ENCODE data around the gene POLR3A.

POLR3A gene

DNA sequence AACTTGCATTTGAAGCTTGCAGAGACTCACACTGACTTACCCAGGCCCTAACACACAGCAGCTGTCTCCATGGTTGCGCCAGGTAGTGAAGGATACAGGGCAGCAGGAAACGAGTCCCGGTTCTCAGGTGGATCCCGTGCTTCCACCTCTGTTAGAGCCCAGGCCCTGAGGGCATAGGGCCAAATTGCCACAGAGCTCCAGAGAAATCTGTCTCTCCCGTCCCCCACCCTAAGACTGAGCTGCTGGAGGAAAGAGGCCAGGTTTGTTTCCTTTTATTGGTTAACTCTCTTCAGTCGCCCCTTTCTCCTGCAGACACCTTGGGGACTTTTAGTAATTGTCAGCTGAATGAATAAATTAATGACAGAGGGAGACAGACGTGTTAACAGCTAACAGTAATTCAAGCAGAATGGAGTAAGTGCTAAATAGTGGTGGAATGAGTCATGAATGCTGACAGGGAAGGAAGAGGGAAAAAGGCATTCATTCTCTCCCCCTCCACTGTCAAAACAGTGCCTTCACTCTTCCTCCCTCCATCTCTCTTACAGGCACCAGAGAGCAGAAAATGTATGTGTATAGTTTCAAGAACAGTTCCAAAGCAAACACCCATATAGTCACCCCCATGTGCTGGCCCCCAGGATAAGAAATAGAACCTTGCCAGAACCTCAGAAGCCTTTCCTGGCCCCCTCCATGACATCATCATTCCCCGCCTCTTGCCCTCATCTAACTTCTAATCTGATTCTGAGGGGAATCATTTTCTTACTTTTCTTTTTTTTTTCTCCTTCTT, 86.0 kb downstream of the POLR3A start:
- DNase-seq (ENCODE audit: low read depth) = no peak

DNA sequence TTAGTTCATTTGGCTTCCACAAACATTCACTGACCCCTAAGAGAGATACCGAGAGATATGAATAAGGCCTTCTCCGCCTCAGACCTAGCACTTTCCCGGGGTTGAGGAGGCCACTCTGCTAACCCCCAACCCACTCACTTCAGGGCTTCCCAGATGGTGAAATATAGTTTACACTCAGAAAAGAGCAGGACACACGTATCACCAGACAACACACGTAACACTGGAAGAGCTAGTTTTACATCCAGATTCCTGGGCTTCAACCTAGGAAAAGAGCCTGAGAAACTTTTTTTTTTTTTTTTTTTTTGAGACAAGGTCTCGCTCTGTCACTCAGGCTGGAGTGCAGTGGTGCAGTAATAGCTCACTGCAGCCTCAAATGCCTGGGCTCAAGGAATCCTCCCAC, 87.5 kb downstream of the POLR3A start:
- no peak for DNase-seq (ENCODE audit: low read depth)

DNA sequence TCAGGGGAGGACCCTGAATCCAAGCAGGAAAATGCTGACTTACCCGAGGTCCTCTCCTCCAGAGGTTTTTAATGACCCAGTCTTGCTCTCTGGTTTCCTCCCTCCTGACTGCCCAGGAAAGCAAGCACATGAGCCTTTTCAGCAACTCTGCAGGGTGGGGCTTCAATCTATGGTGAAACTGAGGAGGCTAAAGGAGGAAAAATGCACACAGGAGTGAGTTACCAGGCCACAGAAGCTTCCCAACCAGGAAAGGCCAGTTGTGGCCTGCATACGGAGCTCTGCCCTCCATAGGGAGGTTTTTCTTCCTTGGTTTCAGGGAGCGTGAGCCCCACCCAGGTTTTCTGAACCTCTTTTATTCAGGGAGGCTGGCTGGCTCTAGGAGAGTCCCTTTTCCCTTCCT, 88.7 kb downstream of the POLR3A start:
- no peak for DNase-seq (ENCODE audit: low read depth)

DNA sequence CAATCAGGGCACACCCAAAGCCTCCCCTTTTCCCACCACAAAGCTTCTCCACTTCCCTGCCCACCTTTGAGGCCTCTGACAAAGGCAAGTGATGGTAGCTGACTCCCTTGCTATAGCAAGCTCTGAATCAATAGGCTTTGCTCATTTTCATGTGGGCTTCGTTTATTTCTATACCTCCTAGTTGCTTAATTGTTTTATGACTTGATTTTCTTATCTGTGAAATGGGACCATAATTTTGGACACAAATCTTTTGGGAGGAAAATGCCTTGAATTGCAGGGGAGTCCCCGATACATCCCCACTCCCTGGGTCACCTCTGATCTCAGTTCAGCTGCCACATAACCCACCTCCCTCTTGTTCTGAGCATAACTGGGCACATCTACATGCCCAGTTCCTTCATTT, 89.1 kb downstream of the POLR3A start:
- DNase-seq (ENCODE audit: low read depth) = no peak

DNA sequence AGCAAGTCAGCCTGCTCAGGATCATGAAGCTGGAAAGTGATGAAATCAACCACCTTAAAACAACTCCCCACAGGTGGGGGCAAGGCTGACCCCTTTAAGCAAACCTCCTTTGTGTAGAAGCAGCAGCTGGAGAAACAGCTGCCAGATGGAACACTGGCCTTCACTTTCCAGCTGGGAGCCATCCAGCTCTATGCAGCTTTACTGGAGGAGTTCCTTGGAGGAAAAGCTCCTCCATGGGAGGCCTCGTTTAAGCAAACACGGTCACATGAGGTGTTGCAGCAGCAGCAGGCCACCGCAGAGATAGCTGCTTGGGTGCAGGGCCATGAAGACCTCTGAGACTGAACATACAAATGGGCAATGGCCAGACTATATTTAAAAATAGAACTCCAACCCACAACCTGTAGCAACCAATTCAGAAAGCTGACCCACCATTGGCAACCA, 89.7 kb downstream of the POLR3A start:
- DNase-seq (ENCODE audit: low read depth) = no peak

DNA sequence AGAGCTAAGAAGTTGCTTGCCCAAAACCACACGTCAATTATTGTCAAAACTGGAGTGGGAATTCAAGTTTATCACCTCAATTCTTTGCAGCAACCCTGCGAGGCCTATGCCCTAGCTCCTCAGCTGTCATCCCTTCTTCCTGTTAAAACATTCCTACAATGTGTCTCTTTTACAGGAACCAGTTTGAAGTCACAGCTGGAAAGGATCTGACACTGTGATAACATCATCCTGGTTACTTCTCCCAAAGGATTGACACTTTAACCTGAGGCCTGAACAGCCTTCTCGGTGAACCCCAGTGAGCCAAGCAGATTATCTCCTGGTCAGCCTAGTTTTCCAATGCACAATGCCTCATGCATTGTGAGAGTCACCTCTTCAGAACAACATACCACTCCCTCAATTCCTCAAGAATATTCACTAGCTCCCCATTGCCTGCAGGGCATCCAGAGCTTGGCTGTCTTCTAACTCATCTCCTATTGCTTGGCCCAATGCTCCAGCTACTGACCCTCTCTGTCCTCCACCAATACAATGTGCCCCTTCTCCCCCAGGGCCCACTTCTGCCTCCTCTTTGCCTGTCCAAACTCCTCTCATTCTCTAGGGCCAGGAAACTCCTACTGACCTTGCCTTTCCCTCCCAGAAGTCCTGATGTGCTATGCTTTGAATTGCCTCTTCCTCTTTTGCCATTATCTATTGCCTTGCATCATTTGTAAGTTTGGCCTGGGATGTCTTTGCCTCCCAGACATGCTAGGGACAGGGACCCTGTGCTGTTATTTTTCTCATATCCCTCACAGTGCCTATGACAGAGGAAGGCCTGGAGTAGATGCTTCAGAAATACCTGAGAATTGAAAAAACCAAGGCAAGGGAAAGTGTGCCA, 92.4 kb downstream of the POLR3A start:
- DNase-seq (ENCODE audit: low read depth) = no peak

DNA sequence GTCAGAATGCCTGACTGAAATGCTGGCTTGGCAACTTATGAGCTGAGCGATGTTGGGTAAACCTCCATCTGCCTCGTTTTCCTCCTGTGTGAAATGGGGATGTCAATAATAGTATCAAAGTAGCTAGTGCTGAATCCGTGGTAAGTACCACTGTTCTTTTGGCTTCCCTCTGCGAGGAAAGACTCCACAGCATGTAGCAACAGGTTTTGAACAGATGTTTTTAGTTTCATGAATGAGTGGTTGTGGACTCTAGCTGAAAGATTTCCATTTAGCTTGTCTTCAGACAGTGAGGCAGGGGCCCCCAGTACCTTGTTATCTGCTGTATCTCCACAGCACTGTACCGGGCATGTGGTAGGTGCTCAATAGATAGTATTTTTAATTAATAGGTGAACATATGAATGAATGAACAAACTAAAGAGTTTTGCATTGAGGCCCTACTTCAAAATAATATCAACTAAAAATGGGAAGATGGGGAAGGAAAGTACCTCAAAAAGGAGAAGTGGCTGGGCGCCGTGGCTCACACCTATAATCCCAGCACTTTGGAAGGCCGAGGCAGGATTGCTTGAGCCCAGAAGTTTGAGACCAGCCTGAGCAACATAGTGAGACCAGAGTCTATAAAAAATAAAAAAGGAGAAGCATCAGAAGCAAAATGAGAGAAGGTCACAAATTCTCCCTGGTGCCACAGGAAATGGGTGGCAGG, 97.1 kb downstream of the POLR3A start:
- no peak for DNase-seq (ENCODE audit: low read depth)

DNA sequence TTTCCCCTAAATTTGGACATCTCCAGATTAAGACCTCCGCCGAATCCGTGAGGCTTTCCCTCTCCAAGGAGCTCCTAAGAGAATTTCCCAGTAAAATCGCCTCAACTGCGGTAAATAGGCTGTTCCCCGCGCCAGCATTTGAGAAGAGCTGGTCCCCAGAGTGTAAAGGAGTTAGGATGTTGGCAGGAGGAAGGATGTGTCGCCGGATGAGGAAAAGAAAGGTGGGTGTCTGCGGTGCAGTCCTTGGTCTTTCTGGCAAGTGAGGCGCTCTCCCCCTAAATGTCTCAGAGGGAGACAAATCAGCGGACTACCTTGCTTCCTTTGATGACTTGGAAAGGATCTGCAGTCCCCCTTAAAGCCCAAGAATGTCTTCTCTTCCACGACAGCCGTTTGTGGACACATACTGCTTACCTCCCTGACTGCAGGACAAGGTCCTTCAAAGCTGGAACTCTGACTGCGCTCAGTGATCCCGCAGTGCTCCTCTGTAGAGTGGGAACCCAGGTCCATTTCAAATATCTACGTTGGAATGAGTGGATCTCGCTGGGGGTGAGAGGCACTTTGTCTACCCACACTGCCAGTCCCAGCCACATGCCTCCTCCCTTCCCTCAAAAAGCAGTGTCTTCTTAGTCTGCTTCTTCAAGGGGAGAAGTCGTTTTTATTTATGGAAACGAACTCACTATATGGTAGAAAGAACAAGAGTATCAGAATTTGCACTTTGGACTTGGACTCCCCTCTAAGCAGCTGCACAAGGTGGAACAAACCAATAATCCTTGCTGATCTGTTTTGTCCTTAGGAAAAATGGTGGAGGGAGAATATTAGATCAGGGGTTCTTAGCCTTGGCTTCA, 101.7 kb downstream of the POLR3A start:
- DNase-seq (ENCODE audit: low read depth) = no peak

DNA sequence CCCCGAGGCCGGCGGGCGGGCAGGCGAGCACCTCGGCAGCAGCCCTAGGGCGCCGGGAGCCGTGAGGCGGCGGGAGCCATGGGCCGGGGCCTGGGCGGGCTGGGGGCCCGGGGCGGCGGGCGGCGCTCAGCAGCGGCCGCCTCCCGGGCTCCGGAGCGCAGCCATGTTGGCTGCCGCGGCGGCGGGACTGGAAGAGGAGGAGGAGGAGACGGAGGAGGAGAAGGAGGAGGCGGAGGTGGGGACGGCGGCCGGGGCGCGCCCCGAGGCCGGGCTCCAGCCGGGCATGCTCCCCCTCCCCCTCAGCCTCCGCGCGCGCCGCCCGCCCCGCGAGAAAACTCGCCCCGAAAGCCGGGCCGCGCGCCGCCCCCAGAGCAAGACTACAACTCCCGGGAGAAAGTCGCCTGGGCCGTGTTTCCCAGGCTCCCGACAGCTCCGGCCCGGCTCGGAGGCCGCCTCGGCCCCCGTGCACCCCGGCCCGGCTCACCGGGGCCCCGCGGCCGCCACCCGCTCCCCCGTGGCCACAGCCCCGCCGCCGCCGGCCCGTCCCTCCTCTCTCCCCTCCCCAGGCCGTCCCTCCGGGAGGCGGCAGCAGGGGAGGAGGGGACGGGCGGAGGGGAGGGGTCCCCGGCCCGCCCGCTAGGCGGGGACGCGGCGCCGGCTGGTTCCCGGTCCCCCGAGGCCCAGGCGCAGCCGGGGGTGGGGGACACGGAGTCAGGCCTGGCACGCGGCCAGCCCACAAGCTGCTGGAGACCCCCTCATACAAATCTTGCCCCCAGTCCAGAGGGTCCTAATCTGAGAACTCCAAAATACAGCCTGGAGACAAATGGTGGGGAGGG, 102.5 kb downstream of the POLR3A start, which contains the start of gene DLG5:
Gene DLG5 (minus strand): TSS at position 190 of the 836 bp plus-strand sequence. CDS start 235 bp downstream, outside the sequence.
- DNase-seq (ENCODE audit: low read depth) = no peak

DNA sequence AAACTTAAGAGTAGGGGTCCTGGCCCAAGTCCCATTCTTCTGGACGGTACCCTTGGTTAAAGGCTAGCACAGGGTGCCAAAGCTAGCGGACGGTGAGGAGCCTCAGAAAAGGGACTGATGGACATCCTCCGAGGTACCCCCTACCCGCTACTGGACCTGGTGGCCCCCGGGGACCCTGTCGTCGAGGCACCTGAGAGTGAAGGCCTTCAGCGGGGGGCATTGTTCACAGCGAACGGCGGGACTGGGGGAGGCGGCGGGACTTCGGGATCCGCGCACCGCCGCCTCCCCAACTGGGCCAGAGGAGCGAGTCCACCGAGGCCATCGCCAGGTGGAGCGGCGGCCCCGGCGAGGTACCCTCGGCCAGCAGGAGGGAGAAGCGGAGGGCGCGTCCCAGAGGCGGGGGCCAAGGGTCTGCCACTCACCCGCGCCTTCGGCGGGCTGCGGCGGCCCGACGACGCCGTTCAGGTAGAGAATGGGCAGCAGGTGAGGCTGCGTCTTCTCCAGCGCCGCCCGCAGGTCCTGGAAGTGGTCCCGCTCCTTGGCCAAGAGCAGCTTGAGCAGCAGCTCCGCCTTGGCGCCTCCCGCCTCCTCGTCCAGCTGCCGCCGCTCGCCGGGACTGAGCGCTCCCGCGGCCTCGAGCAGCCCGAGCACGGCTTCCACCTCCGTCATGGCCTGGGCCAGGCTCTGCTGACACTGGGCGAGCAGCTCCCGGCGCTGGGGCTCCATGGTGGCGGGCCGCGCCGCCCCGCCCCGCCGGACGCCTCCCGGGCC, 103.3 kb downstream of the POLR3A start:
- no peak for DNase-seq (ENCODE audit: low read depth)

DNA sequence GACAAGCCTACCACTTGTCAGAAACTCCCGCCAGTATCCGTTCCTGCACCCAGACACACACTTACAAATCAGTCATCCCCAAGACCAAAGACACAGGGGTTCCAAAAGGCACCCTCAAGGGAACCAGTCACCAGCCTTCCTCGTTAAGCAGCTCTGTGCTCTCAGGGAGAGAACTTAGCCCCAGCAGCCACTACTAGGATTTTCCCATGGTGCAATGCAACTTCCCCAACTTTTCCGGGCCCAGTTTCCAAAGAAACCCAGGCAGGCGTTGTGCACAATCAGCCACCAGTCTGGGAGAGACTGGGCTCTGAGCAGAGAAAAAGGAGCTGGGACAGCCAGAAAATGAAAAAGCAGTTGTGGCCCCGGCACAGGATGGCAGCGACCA, 103.9 kb downstream of the POLR3A start:
- DNase-seq (ENCODE audit: low read depth) = no peak

DNA sequence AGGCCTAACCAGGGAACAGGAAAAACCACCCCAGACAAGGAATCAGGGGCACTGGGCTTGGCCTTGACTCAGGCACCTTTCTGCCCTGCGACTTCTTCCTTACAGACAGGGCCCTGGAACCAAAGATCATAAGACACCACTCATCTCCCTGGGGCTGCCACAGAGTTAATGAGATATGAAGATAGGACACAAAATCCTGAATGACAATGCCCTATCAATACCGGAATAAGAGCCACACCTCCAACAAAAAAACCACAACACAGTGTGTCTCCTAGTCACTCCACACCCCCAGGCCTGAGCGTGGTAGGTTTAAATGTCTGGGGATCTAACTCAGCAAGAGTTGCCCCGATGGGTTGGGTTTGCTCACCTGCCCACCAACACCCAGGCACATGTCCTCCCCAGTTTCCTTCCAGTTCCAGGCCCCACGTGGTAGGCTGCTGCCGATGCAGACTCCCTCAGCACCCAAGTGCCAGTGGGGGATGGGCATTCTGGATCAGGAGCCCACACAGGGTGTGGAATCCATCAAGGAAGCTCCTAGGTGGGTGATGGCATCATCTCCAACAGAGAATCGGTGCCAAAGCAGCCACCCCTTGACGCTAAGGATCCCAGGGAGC, 106.6 kb downstream of the POLR3A start:
- no peak for DNase-seq (ENCODE audit: low read depth)

DNA sequence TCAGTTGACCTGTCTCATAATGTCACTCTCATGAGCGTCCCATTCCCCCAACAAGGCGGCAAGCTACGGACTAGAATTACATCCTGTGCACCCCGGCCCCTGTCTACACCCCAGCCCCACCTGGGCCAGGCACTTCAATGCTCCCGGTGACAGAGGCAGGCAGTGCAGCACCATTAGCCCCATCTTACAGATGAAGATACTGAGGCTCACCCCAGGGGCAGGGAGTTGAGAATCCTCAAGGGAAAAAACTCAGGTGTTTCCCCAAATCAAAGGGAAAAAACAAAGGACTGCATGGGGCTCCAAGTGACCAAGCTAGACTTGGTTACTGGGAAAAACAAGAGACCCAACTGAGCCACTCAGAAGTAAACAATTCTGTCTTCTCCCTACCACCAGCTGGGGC, 107.3 kb downstream of the POLR3A start:
- DNase-seq (ENCODE audit: low read depth) = no peak

DNA sequence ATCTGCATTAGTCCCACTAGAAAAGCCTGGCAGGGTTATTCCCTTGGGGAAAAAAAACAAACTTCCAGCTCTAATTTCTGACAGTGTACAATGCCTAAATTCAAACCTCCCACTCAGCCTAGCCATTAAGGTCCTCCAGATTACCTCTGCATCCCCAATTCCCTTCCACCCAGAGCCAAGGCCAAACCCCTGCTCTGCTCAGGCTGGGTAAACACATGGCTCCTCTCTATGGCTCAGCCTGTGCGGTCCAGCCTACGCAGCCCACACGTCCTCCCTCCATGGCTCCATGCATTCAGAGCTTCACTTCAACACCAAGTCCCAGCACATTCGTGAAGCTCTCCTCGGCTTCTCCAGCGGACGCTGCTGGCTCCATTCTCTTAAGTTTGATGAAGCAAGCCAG, 107.9 kb downstream of the POLR3A start:
- DNase-seq (ENCODE audit: low read depth) = no peak

DNA sequence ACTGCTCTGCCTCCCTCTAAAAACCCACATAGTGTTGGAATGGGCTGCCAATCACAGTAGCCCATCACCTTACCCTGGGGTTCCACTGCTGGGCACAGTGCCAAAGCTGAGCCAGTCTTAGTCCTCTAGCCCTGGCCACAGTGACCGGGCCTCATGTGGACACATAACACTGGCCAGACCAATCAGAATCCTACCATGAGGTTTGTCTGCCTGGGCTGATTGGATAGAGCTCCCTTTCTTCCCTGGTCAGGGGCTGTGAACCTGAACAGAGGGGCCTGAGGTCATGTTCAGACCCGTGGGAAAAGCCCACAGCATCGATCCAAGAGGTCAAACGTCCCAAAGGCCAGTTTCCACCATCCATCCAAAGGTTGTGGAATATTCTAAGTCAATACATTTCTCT, 108.8 kb downstream of the POLR3A start:
- no peak for DNase-seq (ENCODE audit: low read depth)

DNA sequence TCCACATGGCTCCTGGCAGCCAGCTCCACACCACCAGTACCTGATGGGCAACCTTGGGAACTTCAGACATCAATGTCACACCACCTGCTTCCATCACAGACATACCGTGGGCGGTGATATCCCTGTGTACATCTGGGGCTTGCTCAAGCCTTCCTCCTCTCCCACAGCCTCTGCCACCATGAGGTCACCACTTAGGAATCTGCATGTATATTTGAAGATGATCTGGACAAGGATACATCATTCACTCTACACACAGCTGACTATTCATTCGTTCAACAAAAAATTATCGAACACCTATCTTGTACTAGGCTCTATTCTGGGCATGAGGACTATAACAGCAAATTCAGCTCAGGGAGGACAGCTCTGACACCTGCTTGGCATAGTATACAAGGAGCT, 109.6 kb downstream of the POLR3A start:
- DNase-seq (ENCODE audit: low read depth) = no peak
